ENCODE measurements around the gene DDX17.

DNA sequence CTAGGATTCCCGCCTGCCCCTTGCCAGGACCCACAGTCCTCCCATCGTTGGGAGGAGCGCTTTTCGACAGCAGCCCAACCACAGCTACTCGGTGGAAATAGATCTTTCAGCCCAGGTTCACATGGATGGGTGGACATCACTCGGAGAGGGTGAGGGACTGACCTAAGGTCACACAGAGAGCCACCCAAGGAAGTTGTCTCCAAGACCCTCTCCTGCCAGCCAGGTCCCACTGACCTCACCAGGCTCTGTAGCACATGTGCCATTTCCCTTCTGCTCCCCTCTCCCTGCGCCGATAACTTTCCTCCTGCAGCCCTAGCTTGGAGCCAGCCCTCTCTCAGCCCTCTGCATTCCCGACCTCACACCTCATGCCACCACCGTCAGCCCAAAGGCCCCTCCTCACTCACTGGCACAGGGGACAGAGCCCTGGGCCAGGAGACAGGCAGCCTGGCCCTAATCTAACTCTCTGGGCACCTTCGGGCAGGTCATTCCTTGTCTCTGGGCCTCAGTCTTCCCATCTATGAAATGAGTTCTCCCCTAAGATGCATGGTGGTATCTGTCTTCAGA lies 55.8 kb downstream of the DDX17 start:
- TF ChIP-seq POLR2A (IDR thresholded peaks at IDR 0.05; ENCODE audit: low read depth, low read length) (no peak), POLR2AphosphoS5 (IDR thresholded peaks at IDR 0.05; ENCODE audit: low read depth, low read length) (no peak), TAF1 (IDR thresholded peaks at IDR 0.05; ENCODE audit: low read depth, low read length) (no peak), SPI1 (IDR thresholded peaks at IDR 0.05; ENCODE audit: low read depth, low read length) (no peak)
